Suprapubic skin (tissue), 4 donors: ENCODE measurements around the gene AGAP3.

ENCODE experiments used
- EP300 ChIP-seq: sonication (generic); formaldehyde crosslinking; IDR thresholded peaks from one replicate; pipeline ENCODE4 v1.6.1; 2017; ENCODE audit warnings: antibody characterized with exemption
- POLR2A ChIP-seq, 2 donors: fragments of 450-650 bp; IDR thresholded peaks; one replicate each; pipeline ENCODE4 v1.6.1; 2017; ENCODE audit warnings: antibody characterized with exemption in 2 of 2, mild to moderate bottlenecking in 2 of 2, moderate library complexity in 2 of 2
- POLR2AphosphoS5 ChIP-seq, 3 donors: sonication (generic); formaldehyde crosslinking; IDR thresholded peaks; one replicate each; pipeline ENCODE4 v1.6.1; 2017; ENCODE audit warnings: antibody characterized with exemption in 3 of 3
- TF ChIP-seq, protein P1 (sequence below), 2 donors: fragments of 200-600 bp in 1 of 2; fragments of 450-650 bp in 1 of 2; sonication (generic) in 1 of 2; IDR thresholded peaks; one replicate each; pipeline ENCODE4 v1.5.1; 2016 to 2019; ENCODE audit warnings: antibody characterized with exemption in 2 of 2, mild to moderate bottlenecking in 1 of 2, moderate library complexity in 1 of 2

DNA sequence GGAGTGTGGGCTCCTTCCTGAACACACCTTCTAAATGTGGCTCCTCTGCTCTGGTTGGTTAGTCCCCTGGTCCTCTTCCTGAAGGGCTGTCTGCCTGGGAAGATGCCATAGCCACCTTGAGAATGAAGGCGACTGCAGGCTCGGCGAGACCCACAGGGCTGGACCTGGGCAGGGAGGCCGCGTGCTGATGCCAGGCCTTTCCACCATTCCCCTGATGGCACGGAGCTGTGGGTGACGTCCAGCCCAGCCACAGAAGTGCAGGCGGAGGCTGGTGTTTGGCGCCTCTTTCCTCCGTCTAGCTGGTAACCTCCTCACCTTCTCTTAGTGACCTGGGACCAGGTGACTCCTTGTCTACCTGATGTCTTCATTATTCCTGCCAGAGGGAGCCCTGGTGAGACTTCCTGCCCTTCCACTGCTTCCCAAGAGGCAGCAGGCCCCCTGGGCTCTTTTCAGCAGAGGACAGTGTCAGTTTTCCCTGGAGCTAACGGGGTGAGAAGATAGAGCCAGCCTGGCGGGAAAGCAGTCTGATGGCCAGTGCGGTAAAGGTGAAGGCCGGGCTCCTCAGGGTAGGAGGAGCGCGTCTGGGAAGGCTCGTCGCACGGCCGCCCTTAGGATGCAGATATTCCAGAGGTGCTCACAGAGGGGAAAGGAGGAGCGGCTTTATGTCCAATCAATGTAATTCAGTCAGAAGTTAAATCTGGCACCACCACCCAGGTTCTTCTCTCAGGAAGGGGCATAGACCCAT lies 46.4 kb downstream of the AGAP3 start:
- TF ChIP-seq, protein P1, sequence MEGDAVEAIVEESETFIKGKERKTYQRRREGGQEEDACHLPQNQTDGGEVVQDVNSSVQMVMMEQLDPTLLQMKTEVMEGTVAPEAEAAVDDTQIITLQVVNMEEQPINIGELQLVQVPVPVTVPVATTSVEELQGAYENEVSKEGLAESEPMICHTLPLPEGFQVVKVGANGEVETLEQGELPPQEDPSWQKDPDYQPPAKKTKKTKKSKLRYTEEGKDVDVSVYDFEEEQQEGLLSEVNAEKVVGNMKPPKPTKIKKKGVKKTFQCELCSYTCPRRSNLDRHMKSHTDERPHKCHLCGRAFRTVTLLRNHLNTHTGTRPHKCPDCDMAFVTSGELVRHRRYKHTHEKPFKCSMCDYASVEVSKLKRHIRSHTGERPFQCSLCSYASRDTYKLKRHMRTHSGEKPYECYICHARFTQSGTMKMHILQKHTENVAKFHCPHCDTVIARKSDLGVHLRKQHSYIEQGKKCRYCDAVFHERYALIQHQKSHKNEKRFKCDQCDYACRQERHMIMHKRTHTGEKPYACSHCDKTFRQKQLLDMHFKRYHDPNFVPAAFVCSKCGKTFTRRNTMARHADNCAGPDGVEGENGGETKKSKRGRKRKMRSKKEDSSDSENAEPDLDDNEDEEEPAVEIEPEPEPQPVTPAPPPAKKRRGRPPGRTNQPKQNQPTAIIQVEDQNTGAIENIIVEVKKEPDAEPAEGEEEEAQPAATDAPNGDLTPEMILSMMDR (IDR thresholded peaks at IDR 0.05), result no peak
- TF ChIP-seq POLR2A (IDR thresholded peaks at IDR 0.05) (no peak), EP300 (no peak), POLR2AphosphoS5 (IDR thresholded peaks at IDR 0.05) (no peak)
